HG03565 (cell line): Measurements from ENCODE around the gene MISP.
"Not testable (repeated sequence)": the region's sequence is repeated elsewhere in the genome, so short reads cannot be mapped to it uniquely, and the experiment has no call there.

Experiments used
- ATAC-seq: cut with Tn5 transposase; IDR thresholded peaks from one replicate; pipeline ENCODE4 v1.9.1; 2021; ENCODE audit warnings: mild to moderate bottlenecking, moderate library complexity; ENCODE audit not compliant: unreplicated experiment

The MISP gene

DNA sequence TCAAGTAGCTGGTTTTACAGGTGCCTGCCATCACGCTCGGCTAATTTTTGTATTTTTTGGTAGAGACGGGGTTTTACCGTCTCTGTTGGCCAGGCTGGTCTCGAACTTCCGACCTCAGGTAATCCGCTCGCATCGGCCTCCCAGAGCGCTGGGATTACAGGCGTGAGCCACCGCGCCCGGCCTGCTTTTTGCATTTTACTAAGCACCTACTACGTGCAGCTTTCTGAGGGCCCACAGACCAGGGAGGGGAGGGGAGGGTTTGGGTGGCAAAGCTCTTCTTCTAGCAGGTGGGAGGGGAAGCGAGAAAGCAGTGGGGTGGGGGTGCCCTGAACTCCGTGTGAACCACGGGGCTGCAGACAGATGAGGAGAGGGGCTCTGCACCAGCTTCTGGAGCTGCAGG, 27.2 kb upstream of the MISP start:
- ATAC-seq: no peak

GRCh38 chr19:725461-726089, 25.3 kb upstream of the MISP start:
- ATAC-seq: no peak

DNA sequence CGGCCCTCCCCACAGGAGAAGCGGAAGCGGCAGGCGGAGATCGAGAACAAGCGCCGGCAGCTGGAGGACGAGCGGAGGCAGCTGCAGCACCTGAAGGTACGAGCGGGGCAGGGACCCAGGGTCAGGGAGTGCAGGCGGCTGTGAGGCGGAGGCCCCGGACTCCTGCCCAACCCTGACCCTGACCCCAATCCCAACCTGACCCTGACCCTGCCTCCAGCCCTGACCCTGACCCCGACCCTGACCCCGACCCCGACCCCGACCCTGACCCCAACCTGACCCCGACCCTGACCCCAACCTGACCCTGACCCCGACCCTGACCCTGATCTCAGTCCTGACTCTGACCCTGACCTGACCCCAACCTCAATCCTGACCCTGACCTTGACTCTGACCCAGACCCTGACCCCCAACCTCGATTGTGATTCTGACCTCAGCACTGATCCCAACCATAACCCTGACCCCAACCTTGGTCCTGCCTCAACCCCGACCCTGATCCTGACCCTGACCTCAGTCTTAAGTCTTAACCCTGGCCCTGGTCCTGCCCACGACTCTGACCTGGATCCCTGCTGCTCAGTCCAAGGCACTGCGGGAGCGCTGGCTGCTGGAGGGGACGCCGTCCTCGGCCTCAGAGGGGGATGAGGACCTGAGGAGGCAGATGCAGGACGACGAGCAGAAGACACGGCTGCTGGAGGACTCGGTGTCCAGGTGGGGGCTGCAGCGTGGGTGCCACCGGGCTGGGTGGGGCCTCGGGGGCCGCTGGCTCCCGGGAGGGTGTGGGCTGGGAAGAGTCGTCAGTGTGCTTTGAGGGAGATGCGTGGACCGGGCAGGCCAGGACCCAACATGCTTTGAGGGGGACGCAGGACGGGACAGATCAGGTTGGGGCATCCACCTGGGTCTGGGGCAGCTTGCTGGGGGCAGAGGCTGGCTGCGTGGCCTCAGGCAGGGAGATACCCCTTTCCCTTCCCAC, 23.6 kb upstream of the MISP start:
- ATAC-seq: no peak

- no peak for ATAC-seq
Observed at GRCh38 chr19:728011-728410, 22.9 kb upstream of the MISP start.

- not testable (repeated sequence) for ATAC-seq
Observed at GRCh38 chr19:729564-729963, 21.3 kb upstream of the MISP start.

GRCh38 chr19:729965-730668, 20.8 kb upstream of the MISP start:
- ATAC-seq: no peak

DNA sequence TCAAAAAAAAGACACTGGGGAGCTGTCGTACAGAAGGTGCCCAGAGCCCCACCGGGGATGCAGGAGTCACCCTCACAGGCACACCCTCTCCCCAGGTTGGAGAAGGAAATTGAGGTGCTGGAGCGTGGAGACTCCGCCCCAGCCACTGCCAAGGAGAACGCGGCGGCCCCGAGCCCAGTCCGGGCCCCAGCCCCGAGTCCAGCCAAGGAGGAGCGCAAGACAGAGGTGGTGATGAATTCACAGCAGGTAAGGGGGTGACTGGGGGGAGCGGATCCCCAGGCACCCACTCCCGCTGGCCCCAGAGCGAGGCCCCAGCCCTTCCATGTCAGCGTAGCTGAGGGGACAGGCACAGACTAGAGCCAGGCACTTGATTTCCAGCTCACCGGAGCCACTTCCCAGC, 19.9 kb upstream of the MISP start:
- no peak for ATAC-seq

- no peak for ATAC-seq
Observed at GRCh38 chr19:732148-733069, 18.5 kb upstream of the MISP start.

- ATAC-seq: no peak
Observed at GRCh38 chr19:734716-735115, 16.2 kb upstream of the MISP start.

DNA sequence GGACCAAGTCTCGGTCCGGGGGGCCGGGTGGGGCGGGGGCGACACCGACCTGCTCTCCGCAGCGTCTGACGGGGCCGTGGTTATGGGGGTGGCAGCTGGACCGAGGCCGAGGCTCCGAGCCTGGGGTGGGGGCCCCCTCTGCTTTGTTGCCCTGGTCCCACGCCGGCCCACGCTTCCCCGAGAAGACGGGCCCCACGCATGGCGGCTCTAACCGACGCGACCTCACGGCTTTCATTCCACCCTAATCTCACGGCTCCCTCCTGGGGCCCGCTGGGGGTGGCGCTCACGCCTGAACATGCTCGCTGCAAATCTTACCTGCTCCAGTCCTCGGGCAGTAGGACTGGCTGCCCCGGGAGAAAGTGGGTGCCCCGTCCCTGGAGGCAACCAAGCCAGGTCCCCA, 14.8 kb upstream of the MISP start:
- ATAC-seq: no peak

GRCh38 chr19:737591-738093, 13.3 kb upstream of the MISP start:
- ATAC-seq: no peak

DNA sequence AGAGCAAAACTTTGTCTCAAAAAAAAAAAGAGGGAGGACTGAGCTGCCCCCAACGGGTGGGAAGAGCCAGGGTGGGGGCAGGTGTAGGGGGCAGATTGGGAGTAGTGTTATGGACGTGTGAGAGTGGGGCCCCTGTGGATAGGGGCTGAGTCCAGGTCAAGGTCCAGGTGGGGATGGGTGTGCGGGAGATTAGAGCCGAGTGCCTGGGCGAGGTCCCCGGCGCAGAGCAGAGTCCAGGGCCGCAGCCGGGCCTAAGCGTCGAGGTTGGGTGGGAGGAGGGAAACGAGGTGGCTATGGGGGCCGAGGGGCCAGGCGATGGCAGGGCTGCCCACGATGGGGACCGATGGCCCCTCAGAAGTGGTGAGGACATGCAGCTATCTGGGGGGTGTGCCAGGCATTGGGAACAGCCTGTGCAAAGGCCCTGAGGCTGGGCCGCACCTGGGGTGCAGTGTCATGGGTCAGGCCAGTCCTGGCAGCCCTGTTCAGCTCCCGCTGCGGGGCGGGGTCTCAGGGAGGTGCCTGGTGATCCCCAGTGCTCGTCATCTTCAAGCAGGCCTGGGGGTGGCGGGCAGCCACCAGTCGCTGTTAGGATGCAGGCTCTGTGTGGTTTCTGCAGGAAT, 12.3 kb upstream of the MISP start:
- no peak for ATAC-seq

- ATAC-seq: no peak
Observed at GRCh38 chr19:739998-740715, 10.8 kb upstream of the MISP start.

DNA sequence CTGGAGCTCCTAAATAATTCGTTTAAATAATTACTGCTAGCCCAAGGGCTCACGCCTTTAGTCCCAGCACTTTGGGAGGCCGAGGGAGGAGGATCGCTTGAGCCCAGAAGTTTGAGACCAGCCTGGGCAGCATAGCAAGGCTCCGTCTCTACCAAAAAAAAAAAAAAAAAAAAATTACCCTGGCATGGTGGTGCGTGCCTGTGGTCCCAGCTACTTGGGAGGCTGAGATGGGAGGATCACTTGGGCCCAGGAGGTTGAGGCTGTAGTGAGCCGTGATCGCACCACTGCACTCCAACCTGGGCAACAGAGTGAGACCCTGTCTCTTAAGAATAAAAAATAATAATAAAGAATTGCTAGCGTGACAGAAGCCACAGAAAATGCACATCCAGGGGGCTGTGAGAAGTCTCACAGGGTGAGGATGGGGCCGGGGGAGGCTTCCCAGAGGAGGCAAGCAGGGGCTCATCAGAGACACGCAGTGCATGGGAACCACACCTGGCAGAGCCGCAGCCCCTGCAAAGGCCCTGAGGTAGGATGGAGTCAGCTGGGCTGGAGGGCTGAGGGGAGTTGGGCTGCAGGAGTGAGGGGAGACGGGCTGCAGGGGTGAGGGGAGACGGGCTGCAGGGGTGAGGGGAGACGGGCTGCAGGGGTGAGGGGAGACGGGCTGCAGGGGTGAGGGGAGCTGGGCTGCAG, 10.0 kb upstream of the MISP start:
- not testable (repeated sequence) for ATAC-seq

DNA sequence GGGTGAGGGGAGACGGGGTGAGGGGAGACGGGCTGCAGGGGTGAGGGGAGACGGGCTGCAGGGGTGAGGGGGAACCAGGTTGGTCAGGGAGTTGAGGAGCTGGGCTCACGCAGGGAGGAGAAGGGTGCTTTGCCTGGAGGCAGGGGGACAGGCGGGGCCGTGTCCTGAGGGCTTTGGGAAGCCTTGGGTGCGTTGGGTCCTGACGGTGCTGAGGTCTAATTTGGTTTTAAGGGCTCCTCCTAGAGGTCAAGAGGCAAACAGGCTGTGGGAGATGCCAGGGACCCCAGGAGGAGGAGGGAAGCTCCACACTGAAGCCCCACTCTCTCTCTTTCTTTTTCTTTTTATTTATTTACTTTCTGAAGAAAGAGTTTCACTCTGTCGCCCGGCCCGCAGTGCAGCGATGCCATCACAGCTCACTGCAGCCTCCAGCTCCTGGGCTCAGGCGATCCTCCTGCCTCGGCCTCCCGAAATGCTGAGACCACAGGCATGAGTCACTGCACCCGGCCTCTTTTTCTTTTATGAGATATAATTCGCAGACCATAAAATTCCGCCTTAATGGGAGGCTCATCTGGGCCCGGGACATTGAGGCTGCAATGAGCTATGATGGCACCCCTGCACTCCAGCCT, 9.3 kb upstream of the MISP start:
- no peak for ATAC-seq

DNA sequence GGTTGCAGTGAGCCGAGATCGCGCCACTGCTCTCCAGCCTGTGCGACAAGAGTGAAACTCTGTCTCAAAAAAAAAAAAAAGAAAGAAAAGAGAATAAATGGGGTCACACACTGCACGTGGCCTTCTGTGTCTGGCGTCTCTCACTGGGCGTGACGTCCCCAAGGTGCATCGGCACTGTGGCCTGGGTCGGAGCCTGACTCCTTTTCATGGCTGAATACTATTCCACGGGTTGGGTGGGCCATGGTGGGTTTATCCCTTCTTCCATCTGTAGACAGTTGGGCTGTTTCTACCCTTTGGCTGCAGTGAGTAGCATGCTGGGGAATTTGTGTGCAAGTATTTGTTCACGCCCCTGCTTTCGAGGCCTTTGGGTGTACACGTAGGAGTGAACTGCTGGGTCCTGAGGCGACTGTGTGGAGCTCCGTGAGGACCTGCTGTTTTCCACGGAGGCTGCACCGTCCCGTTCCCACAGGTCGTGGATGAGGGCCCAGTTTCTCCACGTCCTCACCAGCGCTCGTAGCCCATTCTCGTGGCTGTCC, 8.3 kb upstream of the MISP start:
- no peak for ATAC-seq

GRCh38 chr19:743168-743687, 7.7 kb upstream of the MISP start:
- ATAC-seq: no peak

- not testable (repeated sequence) for ATAC-seq
Observed at GRCh38 chr19:745138-745537, 5.8 kb upstream of the MISP start.
